ENCODE data around the gene SFMBT2. TPM values are rescaled to one million over a fixed set of nuclear protein-coding genes. Genes with fewer than 3 reads are reported as not detected.
"Not testable (repeated sequence)": the region's sequence is repeated elsewhere in the genome, so short reads cannot be mapped to it uniquely, and the experiment has no call there.

SFMBT2 gene
- total RNA-seq, 1 experiment from 2014 or later: 2.4 TPM

- no peak for DNase-seq (ENCODE audit: low read depth)
These were observed 109.6 kb downstream of the SFMBT2 start for GRCh38 chr10:7301006-7301778.

DNA sequence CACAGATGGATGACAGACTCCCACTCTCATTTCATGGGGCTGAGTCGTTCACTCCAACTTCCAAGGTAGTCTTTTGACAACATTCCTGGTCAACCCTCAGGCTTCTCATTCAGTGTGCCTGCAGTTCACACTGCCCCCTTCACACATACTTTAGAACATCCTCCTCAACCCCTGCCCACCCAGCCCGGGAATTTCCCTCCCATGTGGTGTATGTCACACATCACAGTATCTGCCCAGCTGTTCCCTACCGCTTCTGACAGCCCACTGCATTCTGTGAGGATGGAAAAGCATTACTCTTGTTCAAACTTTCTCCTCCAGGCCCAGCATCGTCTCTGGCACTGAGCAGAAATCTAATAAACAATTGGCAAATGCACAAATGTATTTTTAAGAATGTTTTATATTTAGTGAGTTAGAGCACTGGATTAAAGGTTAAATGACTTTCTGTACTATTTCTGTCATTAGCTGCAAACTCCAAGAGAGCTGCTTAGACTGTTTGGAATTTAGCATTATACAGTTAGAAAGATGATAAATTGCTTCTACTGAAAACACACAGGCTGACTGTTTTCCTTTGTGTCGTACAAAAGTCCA, 110.4 kb downstream of the SFMBT2 start:
- DNase-seq (ENCODE audit: low read depth): peak; percentile 34

- DNase-seq (ENCODE audit: low read depth): not testable (repeated sequence)
These were observed 111.1 kb downstream of the SFMBT2 start for GRCh38 chr10:7299601-7300325.

- no peak for DNase-seq (ENCODE audit: low read depth)
These were observed 112.3 kb downstream of the SFMBT2 start for GRCh38 chr10:7298495-7298894.

DNA sequence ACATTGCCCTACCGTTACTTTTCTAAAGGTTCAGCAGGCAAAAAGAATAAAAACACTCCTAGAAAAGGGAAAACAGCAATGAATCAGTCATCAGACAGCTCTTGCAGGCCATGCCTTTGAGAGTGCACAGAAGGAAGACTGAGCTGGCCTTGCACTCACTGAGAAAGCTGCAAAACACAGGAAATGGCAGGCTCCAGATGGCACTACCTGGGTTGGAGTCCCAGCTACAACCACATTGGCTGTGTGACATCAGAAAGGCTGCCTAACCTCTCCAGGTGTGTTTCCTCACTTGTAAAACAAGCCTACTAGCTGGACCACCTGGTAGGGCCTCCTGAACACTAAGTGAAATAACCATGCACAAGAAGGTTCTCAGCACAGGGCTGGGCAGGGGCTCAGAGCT, 113.7 kb downstream of the SFMBT2 start:
- no peak for DNase-seq (ENCODE audit: low read depth)

DNA sequence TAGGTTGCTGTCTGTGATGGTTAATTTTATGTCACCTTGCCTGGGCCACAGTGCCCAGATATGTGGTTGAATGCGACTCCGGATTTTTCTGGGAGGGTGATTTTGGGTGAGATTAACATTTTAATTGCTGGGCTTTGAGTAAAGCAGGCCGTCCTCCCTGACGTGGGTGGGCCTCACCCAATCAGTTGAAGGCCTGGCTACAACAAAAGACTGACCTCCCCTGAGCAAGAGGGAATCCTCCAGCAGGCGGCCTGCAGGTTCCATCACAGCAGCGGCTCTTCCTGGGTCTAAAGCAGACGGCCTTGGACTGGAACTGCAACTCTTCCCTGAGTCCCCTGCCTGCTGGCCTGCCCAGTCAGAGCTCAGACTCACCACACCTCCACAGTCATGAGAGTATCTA, 114.2 kb downstream of the SFMBT2 start:
- DNase-seq (ENCODE audit: low read depth): peak; percentile 23

- no peak for DNase-seq (ENCODE audit: low read depth)
These were observed 114.8 kb downstream of the SFMBT2 start for GRCh38 chr10:7296076-7296475.

GRCh38 chr10:7293378-7293920, 117.4 kb downstream of the SFMBT2 start:
- no peak for DNase-seq (ENCODE audit: low read depth)

DNA sequence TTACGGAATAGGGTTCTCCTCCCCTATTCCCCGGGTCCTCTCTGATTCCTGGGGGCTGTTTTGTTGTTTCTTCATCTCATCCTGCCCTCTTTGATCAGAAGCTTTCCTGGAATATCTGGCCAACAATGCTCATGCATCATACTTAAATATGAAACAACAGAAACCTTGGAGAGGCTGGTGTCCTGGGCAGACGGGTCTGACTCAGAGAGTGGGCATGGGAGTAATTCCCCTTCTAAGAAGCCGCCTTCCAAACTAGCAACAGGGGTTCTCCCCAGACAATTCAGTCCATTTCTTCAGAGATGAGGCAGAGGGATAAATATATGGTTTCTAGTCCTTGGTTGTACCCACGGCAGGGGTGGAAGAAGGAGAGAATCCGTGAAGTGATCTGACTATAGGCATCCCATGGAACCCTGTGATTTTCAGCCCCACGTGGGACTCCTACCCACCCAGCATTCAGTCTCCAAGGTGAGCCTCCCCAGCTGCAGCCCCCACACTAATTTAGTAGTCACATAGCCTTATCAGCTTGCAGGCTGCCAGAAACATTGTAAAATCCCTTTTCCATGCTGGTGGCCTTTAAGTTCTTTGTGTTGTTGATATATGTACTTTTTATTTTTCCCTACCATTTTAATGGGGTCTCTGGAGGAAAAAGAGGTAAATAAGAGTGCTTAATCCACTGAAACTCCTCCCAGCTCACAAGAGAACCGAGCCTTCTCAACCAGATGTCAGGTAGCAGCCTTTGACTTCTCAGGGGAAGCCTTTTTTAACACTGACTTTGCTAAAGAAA, 119.2 kb downstream of the SFMBT2 start:
- DNase-seq (ENCODE audit: low read depth): peak; percentile 55

GRCh38 chr10:7288060-7288690, 122.7 kb downstream of the SFMBT2 start:
- DNase-seq (ENCODE audit: low read depth): no peak

DNA sequence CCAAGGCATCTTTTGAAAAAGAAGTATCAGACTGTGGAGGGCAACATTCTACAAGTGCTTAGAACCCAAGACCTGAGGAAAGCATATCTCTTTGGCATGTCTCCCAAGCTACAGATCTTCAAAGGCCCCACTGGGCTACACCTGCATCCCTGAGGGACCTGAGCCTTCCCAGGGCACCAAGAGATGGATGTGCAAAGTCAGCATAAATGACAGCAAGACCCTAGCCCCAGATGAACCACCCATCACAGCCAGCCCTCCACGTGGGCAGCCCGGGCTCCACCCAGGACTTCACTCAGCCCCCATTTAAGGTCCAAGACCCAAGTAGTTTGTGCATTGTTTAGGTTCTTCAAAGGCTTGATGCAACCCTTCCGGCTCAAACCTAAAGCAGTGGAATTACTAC, 123.5 kb downstream of the SFMBT2 start:
- DNase-seq (ENCODE audit: low read depth): no peak

DNA sequence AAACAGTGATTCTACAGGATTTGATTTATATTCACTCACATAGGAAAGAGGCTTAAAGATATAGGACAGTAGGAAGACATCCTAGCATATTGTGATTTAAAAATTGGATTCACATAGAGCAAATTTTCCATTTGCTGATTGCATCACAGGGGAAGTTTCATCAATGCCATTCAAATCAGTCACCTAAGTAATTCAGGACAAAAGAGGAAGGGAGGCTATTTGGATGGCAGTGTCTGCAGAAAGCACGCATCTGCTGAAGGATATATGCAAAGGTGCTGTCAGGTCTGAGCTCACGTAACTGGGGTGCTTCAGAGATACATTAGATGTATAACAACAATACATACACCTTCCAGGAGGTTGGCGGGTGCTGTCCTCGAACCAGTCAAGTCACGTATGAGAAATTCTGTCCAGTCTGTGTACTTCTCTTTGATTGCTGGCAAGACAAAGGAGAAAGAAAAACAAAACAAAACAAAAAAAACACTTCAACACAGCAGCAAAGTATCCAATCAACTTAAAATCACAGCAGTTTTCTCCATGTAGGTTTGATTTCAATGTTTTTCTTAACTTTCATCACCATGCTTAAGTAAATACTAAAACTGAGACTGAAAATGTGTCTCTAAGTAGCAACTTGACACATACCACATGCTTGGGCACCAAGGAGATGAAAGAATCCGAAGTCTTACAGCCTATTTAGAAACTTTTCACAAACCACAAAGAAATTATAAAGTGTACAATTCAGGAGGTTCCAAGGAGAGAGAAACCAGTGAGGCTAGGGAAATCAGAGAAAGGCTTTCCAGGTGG, 125.1 kb downstream of the SFMBT2 start:
- no peak for DNase-seq (ENCODE audit: low read depth)

DNA sequence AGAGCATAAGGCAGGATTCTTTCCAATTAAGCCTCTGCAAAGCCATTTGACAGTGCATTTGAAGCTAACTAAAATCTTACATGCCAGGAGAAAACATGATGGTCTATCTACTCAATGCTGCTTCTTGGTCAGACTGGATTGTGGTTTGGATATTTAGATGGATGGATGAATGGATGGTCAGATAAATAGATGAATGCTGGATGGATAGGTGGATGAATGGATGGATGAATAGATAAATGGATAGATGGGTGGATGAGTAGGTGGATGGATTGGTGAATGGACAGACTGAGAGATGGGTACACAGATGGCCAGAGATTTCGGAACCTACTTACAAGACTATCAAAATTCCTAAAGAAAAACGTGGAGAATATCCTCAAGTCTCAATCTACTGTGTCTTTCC, 127.6 kb downstream of the SFMBT2 start:
- no peak for DNase-seq (ENCODE audit: low read depth)

DNA sequence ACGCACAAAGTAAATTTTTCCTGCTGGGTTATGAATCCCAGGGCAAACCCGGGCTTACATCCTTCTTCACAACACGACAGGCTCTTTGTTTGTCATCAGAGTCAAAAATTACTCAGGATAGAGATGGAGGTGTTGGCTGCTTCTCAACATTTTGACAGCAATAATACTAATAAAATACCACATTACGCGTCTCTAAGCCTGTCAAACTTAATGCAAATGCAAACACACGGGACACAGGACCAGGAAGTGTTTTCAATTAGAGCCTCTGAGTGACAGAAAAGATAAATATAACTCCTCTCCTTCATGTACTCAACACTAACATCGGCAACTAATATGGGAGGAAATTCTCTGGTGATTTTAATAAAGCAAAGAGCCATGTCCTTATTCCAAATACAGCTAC, 128.4 kb downstream of the SFMBT2 start:
- no peak for DNase-seq (ENCODE audit: low read depth)

GRCh38 chr10:7281429-7281828, 129.4 kb downstream of the SFMBT2 start:
- no peak for DNase-seq (ENCODE audit: low read depth)

DNA sequence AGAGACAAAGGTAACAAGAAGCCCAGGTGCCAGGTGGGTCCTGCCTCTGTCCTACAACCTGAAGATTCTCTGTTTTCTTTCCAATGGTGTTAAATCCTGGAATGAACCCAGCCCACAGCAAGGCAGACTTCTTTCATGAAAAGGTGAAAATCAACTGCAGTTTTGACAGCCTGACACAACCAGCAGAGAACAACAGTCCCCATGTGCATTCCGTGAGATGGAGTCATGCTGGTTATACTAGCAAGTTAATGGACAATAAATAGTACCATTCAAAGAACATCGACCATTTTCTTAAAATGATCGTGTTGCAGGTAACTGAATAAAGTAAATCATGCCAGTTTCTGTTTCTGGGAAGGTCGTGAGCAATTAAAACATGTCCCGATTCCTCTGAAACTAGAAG, 131.5 kb downstream of the SFMBT2 start:
- DNase-seq (ENCODE audit: low read depth): no peak

- DNase-seq (ENCODE audit: low read depth): no peak
These were observed 133.0 kb downstream of the SFMBT2 start for GRCh38 chr10:7277867-7278266.

DNA sequence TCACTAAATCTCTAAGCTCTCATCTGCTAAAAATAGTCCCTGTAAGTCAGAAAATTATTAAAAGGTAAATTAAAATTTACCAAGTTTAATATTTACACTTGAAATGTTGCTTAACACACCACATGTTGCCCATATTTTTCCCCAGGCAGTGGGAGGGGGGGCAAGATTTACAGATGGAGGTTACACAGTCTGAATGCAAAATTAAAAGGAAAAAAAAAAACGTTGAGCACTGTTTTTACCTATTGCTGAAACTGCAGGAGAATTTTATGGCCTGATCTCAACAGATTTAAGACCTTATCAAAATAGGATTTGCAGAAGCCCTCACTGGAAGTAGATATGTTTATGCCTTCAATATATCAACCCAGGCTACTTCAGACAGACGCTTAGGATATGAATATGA, 133.4 kb downstream of the SFMBT2 start:
- DNase-seq (ENCODE audit: low read depth): no peak

DNA sequence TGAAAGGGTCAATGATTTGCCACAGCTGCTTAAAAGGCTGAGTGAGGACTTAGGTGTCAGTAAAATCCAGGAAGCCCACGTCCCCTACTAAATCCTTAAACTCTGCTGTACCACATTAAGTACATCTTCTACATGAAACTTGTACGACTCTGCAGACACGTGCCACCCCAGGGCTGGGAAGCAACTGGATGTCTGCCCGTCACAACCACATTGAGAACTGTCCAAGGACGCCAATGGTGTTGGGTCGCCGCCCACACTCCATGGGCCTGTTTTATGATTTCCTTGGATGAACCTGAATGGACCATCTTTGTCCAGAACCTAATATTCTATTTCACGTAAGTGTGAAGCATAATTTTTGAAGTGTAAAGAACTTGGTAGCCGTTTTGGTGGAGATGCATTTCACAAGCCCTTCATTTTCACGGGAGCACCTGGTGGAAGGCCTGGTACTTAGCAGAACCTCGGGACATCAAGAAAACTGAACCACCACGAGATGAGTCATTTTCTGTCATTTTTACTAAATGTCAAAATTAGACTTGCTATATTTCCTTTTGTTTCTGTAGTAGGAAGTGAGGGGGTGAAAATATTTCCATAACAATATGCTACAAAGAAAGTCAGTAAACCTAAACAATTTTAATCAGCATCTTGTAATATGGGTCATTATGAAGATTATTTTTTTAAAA, 134.9 kb downstream of the SFMBT2 start:
- DNase-seq (ENCODE audit: low read depth): no peak

GRCh38 chr10:7274293-7274692, 136.5 kb downstream of the SFMBT2 start:
- DNase-seq (ENCODE audit: low read depth): no peak
